Esophagus (tissue), 2 donors: ENCODE data around the gene GRIK2. TPM values are rescaled to one million over a fixed set of nuclear protein-coding genes. Genes with fewer than 3 reads are reported as not detected.

Experiments used
- H3K27ac ChIP-seq, 2 donors: one replicate each; pipeline ENCODE4 v1.5.1; 2013; ENCODE audit warnings: low read depth in 2 of 2, mild to moderate bottlenecking in 2 of 2, inconsistent platforms in 1 of 2, low read length in 1 of 2, moderate library complexity in 1 of 2
- H3K27me3 ChIP-seq, 2 donors: one replicate each; pipeline ENCODE4 v1.6.1; 2013; ENCODE audit warnings: low read length in 2 of 2, control low read depth in 1 of 2, mild to moderate bottlenecking in 1 of 2; ENCODE audit not compliant: insufficient read depth in 2 of 2, control insufficient read depth in 1 of 2
- H3K36me3 ChIP-seq, 2 donors: one replicate each; pipeline ENCODE4 v1.6.1; 2013; ENCODE audit warnings: low read length in 1 of 2; ENCODE audit not compliant: control insufficient read depth in 2 of 2, insufficient read depth in 2 of 2
- H3K4me1 ChIP-seq, 2 donors: one replicate each; pipeline ENCODE4 v1.6.1; 2013; ENCODE audit warnings: low read length in 1 of 2; ENCODE audit not compliant: control insufficient read depth in 2 of 2, insufficient read depth in 2 of 2
- H3K4me3 ChIP-seq, 2 donors: one replicate each; pipeline ENCODE4 v1.5.1; 2013; ENCODE audit warnings: low read length in 2 of 2, mild to moderate bottlenecking in 2 of 2, low read depth in 1 of 2, moderate library complexity in 1 of 2
- H3K9me3 ChIP-seq, 2 donors: one replicate each; pipeline ENCODE4 v1.6.1; 2013; ENCODE audit warnings: mild to moderate bottlenecking in 2 of 2, low read depth in 1 of 2, low read length in 1 of 2, moderate library complexity in 1 of 2; ENCODE audit not compliant: control insufficient read depth in 2 of 2, insufficient read depth in 1 of 2
- WGBS, 2 donors: extraction: QIAGEN DNeasy Blood & Tissue Kit; methylation state at CpG; one replicate each; pipeline ENCODE4 v1.1.7; 2013; 5-methylcytosine and 5-hydroxymethylcytosine counted together
- polyA plus RNA-seq, 2 donors: library from polyadenylated mRNA; stranded (reverse); fragments of 200-250 nt; gene quantifications; one replicate each; pipeline ENCODE4 v1.2.3, GENCODE V29; 2013
- donor health status: healthy with polysubstance abuse.
- donor health status: Bipolar disorder and iron deficiency.

The GRIK2 gene
- polyA plus RNA-seq, 2 donors = 0.06 to 0.08 TPM

GRCh38 chr6:101516578-101516977, 123.1 kb downstream of the GRIK2 start:
- H3K4me1 ChIP-seq = no peaks in the 10 kb centered on the region
- no peak overlapping the region for H3K27ac ChIP-seq
- no peaks in the 10 kb centered on the region for H3K9me3 ChIP-seq
- no peak overlapping the region for H3K4me3 ChIP-seq
- H3K27me3 ChIP-seq = no peaks in the 10 kb centered on the region
- H3K36me3 ChIP-seq = no peaks in the 10 kb centered on the region

GRCh38 chr6:101517632-101518031, 124.1 kb downstream of the GRIK2 start:
- 80 to 84% methylated on average over 1 of the region's 1 CpG for WGBS, 2 donors
- H3K27me3 ChIP-seq = no peaks in the 10 kb centered on the region
- H3K36me3 ChIP-seq = no peaks in the 10 kb centered on the region
- no peaks in the 10 kb centered on the region for H3K9me3 ChIP-seq
- no peaks in the 10 kb centered on the region for H3K4me1 ChIP-seq
- no peak overlapping the region for H3K27ac ChIP-seq
- H3K4me3 ChIP-seq = no peak overlapping the region

- H3K9me3 ChIP-seq = no peaks in the 10 kb centered on the region
- no peaks in the 10 kb centered on the region for H3K27me3 ChIP-seq
- H3K36me3 ChIP-seq = no peaks in the 10 kb centered on the region
- 71 to 78% methylated on average over 2 of the region's 2 CpGs for WGBS, 2 donors
- no peak overlapping the region for H3K27ac ChIP-seq
- no peak overlapping the region for H3K4me3 ChIP-seq
- H3K4me1 ChIP-seq = no peaks in the 10 kb centered on the region
Measured at GRCh38 chr6:101522254-101522653, 128.7 kb downstream of the GRIK2 start.

GRCh38 chr6:101527467-101527866, 134.0 kb downstream of the GRIK2 start:
- H3K27ac ChIP-seq = no peak overlapping the region
- H3K9me3 ChIP-seq = no peaks in the 10 kb centered on the region
- no peaks in the 10 kb centered on the region for H3K4me1 ChIP-seq
- H3K36me3 ChIP-seq = no peaks in the 10 kb centered on the region
- 80 to 85% methylated on average over 3 of the region's 3 CpGs for WGBS, 2 donors
- no peaks in the 10 kb centered on the region for H3K27me3 ChIP-seq
- H3K4me3 ChIP-seq = no peak overlapping the region

- Histone ChIP-seq H3K36me3 (no peaks in the 10 kb centered on the region), H3K9me3 (no peaks in the 10 kb centered on the region), H3K27me3 (no peaks in the 10 kb centered on the region), H3K27ac (no peak overlapping the region), H3K4me1 (no peaks in the 10 kb centered on the region), H3K4me3 (no peak overlapping the region)
Measured at GRCh38 chr6:101528801-101529200, 135.3 kb downstream of the GRIK2 start.

GRCh38 chr6:101531538-101531937, 138.0 kb downstream of the GRIK2 start:
- 70 to 73% methylated on average over 2 of the region's 2 CpGs for WGBS, 2 donors
- Histone ChIP-seq H3K36me3 (no peaks in the 10 kb centered on the region), H3K27ac (no peak overlapping the region), H3K27me3 (no peaks in the 10 kb centered on the region), H3K4me1 (no peaks in the 10 kb centered on the region), H3K4me3 (no peak overlapping the region), H3K9me3 (no peaks in the 10 kb centered on the region)

GRCh38 chr6:101534386-101534785, 140.9 kb downstream of the GRIK2 start:
- Histone ChIP-seq H3K4me1 (no peaks in the 10 kb centered on the region), H3K9me3 (no peaks in the 10 kb centered on the region), H3K27ac (no peak overlapping the region), H3K36me3 (no peaks in the 10 kb centered on the region), H3K27me3 (no peaks in the 10 kb centered on the region), H3K4me3 (no peak overlapping the region)
- WGBS, 2 donors = 68 to 77% methylated on average over 2 of the region's 2 CpGs

GRCh38 chr6:101534821-101535220, 141.3 kb downstream of the GRIK2 start:
- Histone ChIP-seq H3K4me3 (no peak overlapping the region), H3K36me3 (no peaks in the 10 kb centered on the region), H3K9me3 (no peaks in the 10 kb centered on the region), H3K27ac (no peak overlapping the region), H3K27me3 (no peaks in the 10 kb centered on the region), H3K4me1 (no peaks in the 10 kb centered on the region)
- WGBS, 2 donors = 60 to 61% methylated on average over 3 of the region's 3 CpGs

GRCh38 chr6:101537753-101538316, 144.3 kb downstream of the GRIK2 start:
- no peaks in the 10 kb centered on the region for H3K9me3 ChIP-seq
- WGBS, 2 donors = 69 to 84% methylated on average over 2 of the region's 2 CpGs
- no peaks in the 10 kb centered on the region for H3K4me1 ChIP-seq
- no peak overlapping the region for H3K27ac ChIP-seq
- H3K4me3 ChIP-seq = no peak overlapping the region
- no peaks in the 10 kb centered on the region for H3K27me3 ChIP-seq
- no peaks in the 10 kb centered on the region for H3K36me3 ChIP-seq

GRCh38 chr6:101539510-101540245, 146.2 kb downstream of the GRIK2 start:
- no peak overlapping the region for H3K27ac ChIP-seq
- no peaks in the 10 kb centered on the region for H3K36me3 ChIP-seq
- H3K27me3 ChIP-seq = no peaks in the 10 kb centered on the region
- 40 to 63% methylated on average over 4 of the region's 4 CpGs for WGBS, 2 donors
- no peaks in the 10 kb centered on the region for H3K4me1 ChIP-seq
- H3K9me3 ChIP-seq = no peaks in the 10 kb centered on the region
- no peak overlapping the region for H3K4me3 ChIP-seq
